Loucy (cell line): Measurements from ENCODE around the gene TGM3.

Experiments
- EZH2phosphoT487 ChIP-seq: fragments of 200-600 bp; IDR thresholded peaks from 2 replicates; pipeline ENCODE4 v1.6.1; 2018; ENCODE audit warnings: antibody characterized with exemption, mild to moderate bottlenecking, moderate library complexity, borderline replicate concordance
- TF ChIP-seq, protein P1 (sequence below): fragments of 200-600 bp; sonication (generic); conservative IDR thresholded peaks from 2 replicates; pipeline ENCODE4 v1.5.1; 2014; ENCODE audit warnings: mild to moderate bottlenecking, antibody characterized with exemption, low read length

GRCh38 chr20:2337142-2337541 lies 41.3 kb downstream of the TGM3 start:
- TF ChIP-seq, protein P1, sequence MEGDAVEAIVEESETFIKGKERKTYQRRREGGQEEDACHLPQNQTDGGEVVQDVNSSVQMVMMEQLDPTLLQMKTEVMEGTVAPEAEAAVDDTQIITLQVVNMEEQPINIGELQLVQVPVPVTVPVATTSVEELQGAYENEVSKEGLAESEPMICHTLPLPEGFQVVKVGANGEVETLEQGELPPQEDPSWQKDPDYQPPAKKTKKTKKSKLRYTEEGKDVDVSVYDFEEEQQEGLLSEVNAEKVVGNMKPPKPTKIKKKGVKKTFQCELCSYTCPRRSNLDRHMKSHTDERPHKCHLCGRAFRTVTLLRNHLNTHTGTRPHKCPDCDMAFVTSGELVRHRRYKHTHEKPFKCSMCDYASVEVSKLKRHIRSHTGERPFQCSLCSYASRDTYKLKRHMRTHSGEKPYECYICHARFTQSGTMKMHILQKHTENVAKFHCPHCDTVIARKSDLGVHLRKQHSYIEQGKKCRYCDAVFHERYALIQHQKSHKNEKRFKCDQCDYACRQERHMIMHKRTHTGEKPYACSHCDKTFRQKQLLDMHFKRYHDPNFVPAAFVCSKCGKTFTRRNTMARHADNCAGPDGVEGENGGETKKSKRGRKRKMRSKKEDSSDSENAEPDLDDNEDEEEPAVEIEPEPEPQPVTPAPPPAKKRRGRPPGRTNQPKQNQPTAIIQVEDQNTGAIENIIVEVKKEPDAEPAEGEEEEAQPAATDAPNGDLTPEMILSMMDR: no peak
- TF ChIP-seq EZH2phosphoT487: no peak
